Right lobe of liver (tissue), 4 donors: ENCODE results near the gene PRM1.

Experiments used
- POLR2A ChIP-seq: fragments of 450-650 bp; IDR thresholded peaks from one replicate; pipeline ENCODE4 v1.6.1; 2017; ENCODE audit warnings: antibody characterized with exemption, mild to moderate bottlenecking
- TF ChIP-seq, protein P1 (sequence below), 4 donors: fragments of 200-600 bp in 3 of 4; fragments of 450-650 bp in 1 of 4; IDR thresholded peaks; one replicate each; pipeline versions ENCODE4 v1.5.1 to v1.8.0; 2016 to 2022; ENCODE audit warnings: antibody characterized with exemption in 4 of 4, mild to moderate bottlenecking in 2 of 4
- donor health status: DM: no; HTN: no; CAD: no.
- donor health status: DM: no; HTN: no; CAD: no.
- donor health status: DM: no; HTN: yes; CAD: no.

DNA sequence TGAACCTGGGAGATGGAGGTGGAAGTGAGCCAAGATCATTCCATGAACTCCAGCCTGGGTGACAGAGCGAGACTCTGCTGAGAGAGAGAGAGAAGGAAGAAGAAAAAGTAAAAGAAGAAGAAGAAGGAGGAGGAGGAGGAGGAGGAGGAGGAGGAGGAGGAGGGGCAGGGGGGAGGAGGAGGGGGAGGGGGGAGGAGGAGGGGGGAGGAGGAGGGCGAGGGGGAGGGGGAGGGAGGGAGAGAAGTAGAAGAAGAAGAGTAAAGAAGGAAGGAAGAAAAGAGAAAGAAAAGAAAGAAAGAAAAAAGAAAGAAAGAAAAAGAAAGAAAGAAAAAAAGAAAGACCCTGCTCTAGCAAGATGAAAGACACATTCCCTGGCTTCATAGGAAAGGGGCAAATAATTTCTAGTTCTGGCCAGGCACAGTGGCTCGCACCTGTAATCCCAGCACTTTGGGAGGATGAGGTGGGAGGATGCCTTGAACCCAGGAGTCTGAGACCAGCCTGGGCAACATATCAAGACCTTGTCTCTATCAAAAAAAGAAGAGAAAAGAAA lies 48.8 kb downstream of the PRM1 start:
- TF ChIP-seq, protein P1, sequence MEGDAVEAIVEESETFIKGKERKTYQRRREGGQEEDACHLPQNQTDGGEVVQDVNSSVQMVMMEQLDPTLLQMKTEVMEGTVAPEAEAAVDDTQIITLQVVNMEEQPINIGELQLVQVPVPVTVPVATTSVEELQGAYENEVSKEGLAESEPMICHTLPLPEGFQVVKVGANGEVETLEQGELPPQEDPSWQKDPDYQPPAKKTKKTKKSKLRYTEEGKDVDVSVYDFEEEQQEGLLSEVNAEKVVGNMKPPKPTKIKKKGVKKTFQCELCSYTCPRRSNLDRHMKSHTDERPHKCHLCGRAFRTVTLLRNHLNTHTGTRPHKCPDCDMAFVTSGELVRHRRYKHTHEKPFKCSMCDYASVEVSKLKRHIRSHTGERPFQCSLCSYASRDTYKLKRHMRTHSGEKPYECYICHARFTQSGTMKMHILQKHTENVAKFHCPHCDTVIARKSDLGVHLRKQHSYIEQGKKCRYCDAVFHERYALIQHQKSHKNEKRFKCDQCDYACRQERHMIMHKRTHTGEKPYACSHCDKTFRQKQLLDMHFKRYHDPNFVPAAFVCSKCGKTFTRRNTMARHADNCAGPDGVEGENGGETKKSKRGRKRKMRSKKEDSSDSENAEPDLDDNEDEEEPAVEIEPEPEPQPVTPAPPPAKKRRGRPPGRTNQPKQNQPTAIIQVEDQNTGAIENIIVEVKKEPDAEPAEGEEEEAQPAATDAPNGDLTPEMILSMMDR (IDR thresholded peaks at IDR 0.05) = no peak
- no peak for TF ChIP-seq POLR2A
